Esophagus squamous epithelium (tissue), 5 donors: Measurements from ENCODE around the gene F7. TPM values are rescaled to one million over a fixed set of nuclear protein-coding genes. Genes with fewer than 3 reads are reported as not detected.

Experiments
- DNase-seq: peaks from one replicate; lab custom pipeline; 2025; lab: John Stamatoyannopoulos, UW
- H3K27ac ChIP-seq, 4 donors: fragments of 200-600 bp; sonication (generic); one replicate each; pipeline ENCODE4 v1.5.1; 2016 to 2019; ENCODE audit warnings: mild to moderate bottlenecking in 1 of 4
- H3K27me3 ChIP-seq, 4 donors: fragments of 200-600 bp; sonication (generic); 1 replicate in 3 of 4; 2 replicates in 1 of 4; pipeline versions ENCODE4 v1.5.1 to v1.6.0; 2017 to 2021; ENCODE audit warnings: antibody characterized with exemption in 1 of 4
- H3K36me3 ChIP-seq, 3 donors: fragments of 200-600 bp; sonication (generic); one replicate each; pipeline ENCODE4 v1.5.1; 2016 to 2019
- H3K4me1 ChIP-seq, 3 donors: fragments of 200-600 bp; sonication (generic); one replicate each; pipeline ENCODE4 v1.5.1; 2017 to 2019
- H3K4me3 ChIP-seq, 4 donors: fragments of 200-600 bp; sonication (generic); 1 replicate in 3 of 4; 2 replicates in 1 of 4; pipeline ENCODE4 v1.5.1; 2016 to 2019; ENCODE audit warnings: mild to moderate bottlenecking in 2 of 4, moderate library complexity in 1 of 4
- H3K9me3 ChIP-seq, 3 donors: fragments of 200-600 bp; sonication (generic); one replicate each; pipeline ENCODE4 v1.5.1; 2016 to 2019
- CTCF ChIP-seq, 6 experiments: fragments of 450-650 bp in 4 of 6; fragments of 200-600 bp in 2 of 6; sonication (generic) in 2 of 6; IDR thresholded peaks; one replicate each; pipeline ENCODE4 v1.5.1; 2016 to 2019; ENCODE audit warnings: antibody characterized with exemption in 6 of 6, mild to moderate bottlenecking in 4 of 6, moderate library complexity in 4 of 6
- POLR2A ChIP-seq, 4 donors: fragments of 450-650 bp; IDR thresholded peaks; one replicate each; pipeline ENCODE4 v1.6.1; 2017; ENCODE audit warnings: antibody characterized with exemption in 4 of 4, mild to moderate bottlenecking in 4 of 4, moderate library complexity in 3 of 4
- WGBS, 2 donors: methylation state at CpG; one replicate each; pipeline ENCODE4 v1.1.5; 2018; 5-methylcytosine and 5-hydroxymethylcytosine counted together
- intact Hi-C: fragments of 100-400 bp; cut with DNase I; formaldehyde crosslinking; loops from one replicate; pipeline ENCODE4 v1.15.0; 2022
- total RNA-seq, 4 donors: library from RNA; depleted of rRNA; stranded (reverse); fragments of >200 nt; gene quantifications; one replicate each; pipeline ENCODE4 v1.1.0, GENCODE V29; 2016
- donor health status: DM: yes; HTN: yes; CAD: no.

Gene F7
- total RNA-seq, 4 donors from 2014 or later: not detected

GRCh38 chr13:113095146-113096051 lies 10.2 kb upstream of the F7 start:
- TF ChIP-seq POLR2A (IDR thresholded peaks at IDR 0.05) (no peak), CTCF (IDR thresholded peaks at IDR 0.05) (no peak)
- 78 to 91% methylated on average over 4 to 16 of the region's 25 CpGs for WGBS, 2 donors
- H3K9me3 ChIP-seq: no peaks in the 10 kb centered on the region
- DNase-seq: no peak
- no peaks in the 10 kb centered on the region for H3K27me3 ChIP-seq
- H3K27ac ChIP-seq: no peak overlapping the region
- H3K4me1 ChIP-seq: no peaks in the 10 kb centered on the region
- no peak overlapping the region for H3K4me3 ChIP-seq
- intact Hi-C loops: no loop called here
- H3K36me3 ChIP-seq: peaks cover 0 to 29% (median 0%) of the 10 kb centered on the region in 3 donors

- WGBS, 2 donors: 79 to 90% methylated on average over 8 to 12 of the region's 61 CpGs
- DNase-seq: no peak
Measured at GRCh38 chr13:113096052-113096744, 9.4 kb upstream of the F7 start.

GRCh38 chr13:113096745-113097305 lies 8.8 kb upstream of the F7 start:
- DNase-seq: no peak
- Histone ChIP-seq H3K9me3 (no peaks in the 10 kb centered on the region), H3K27ac (no peak overlapping the region), H3K4me1 (no peaks in the 10 kb centered on the region), H3K27me3 (no peaks in the 10 kb centered on the region), H3K36me3 (peaks cover 0 to 20% (median 0%) of the 10 kb centered on the region in 3 donors), H3K4me3 (no peak overlapping the region)
- TF ChIP-seq CTCF (IDR thresholded peaks at IDR 0.05): no peak
- no peak for TF ChIP-seq POLR2A (IDR thresholded peaks at IDR 0.05)
- 93 to 94% methylated on average over 3 to 13 of the region's 52 CpGs for WGBS, 2 donors
- intact Hi-C loops: no loop called here

More at GRCh38 chr13:113096052-113096744, 9.4 kb upstream of the F7 start:
- H3K9me3 ChIP-seq: no peaks in the 10 kb centered on the region
- H3K4me3 ChIP-seq: no peak overlapping the region
- H3K27ac ChIP-seq: no peak overlapping the region
- no peaks in the 10 kb centered on the region for H3K27me3 ChIP-seq
- H3K36me3 ChIP-seq: peaks cover 0 to 21% (median 0%) of the 10 kb centered on the region in 3 donors
- intact Hi-C loops: no loop called here
- no peaks in the 10 kb centered on the region for H3K4me1 ChIP-seq
- TF ChIP-seq CTCF (IDR thresholded peaks at IDR 0.05) (no peak), POLR2A (IDR thresholded peaks at IDR 0.05) (no peak)

GRCh38 chr13:113097651-113098050 lies 7.9 kb upstream of the F7 start:
- Histone ChIP-seq H3K36me3 (peaks cover 0 to 20% (median 0%) of the 10 kb centered on the region in 3 donors), H3K9me3 (no peaks in the 10 kb centered on the region), H3K4me1 (no peaks in the 10 kb centered on the region), H3K27ac (no peak overlapping the region), H3K27me3 (no peaks in the 10 kb centered on the region), H3K4me3 (no peak overlapping the region)
- 87 to 95% methylated on average over 7 of the region's 7 CpGs for WGBS, 2 donors
- DNase-seq: no peak
- intact Hi-C loops: no loop called here
- no peak for TF ChIP-seq POLR2A (IDR thresholded peaks at IDR 0.05)
- no peak for TF ChIP-seq CTCF (IDR thresholded peaks at IDR 0.05)
